GM21825 (cell line): Measurements from ENCODE around the gene FAF2.

Experiments used
- ATAC-seq: cut with Tn5 transposase; IDR thresholded peaks from one replicate; pipeline ENCODE4 v1.9.1; 2021; ENCODE audit warnings: mild to moderate bottlenecking, moderate library complexity; ENCODE audit not compliant: unreplicated experiment

The FAF2 gene

GRCh38 chr5:176529741-176530141 is 81.6 kb downstream of the FAF2 start:
- ATAC-seq = no peak

- no peak for ATAC-seq
Measured at GRCh38 chr5:176530393-176530982, 82.3 kb downstream of the FAF2 start.

GRCh38 chr5:176530983-176531901 is 83.1 kb downstream of the FAF2 start:
- no peak for ATAC-seq

GRCh38 chr5:176531902-176532493 is 83.8 kb downstream of the FAF2 start:
- no peak for ATAC-seq

GRCh38 chr5:176532795-176533194 is 84.6 kb downstream of the FAF2 start:
- ATAC-seq = no peak

- ATAC-seq = no peak
Measured at GRCh38 chr5:176533390-176533789, 85.2 kb downstream of the FAF2 start.

- no peak for ATAC-seq
Measured at GRCh38 chr5:176533894-176534611, 85.9 kb downstream of the FAF2 start.

- ATAC-seq = no peak
Measured at GRCh38 chr5:176534640-176535039, 86.5 kb downstream of the FAF2 start.

GRCh38 chr5:176535101-176535663 is 87.0 kb downstream of the FAF2 start:
- no peak for ATAC-seq

- no peak for ATAC-seq
Measured at GRCh38 chr5:176535664-176536131, 87.5 kb downstream of the FAF2 start.

- ATAC-seq = no peak
Measured at GRCh38 chr5:176536132-176536901, 88.1 kb downstream of the FAF2 start.

- peak; percentile 48 for ATAC-seq
Measured at GRCh38 chr5:176536902-176537553, 88.8 kb downstream of the FAF2 start, which contains the start of gene RNF44. Gene RNF44, minus strand, starts transcription at chr5:176537402. Its CDS starts 4,930 bp downstream, at chr5:176532472.

GRCh38 chr5:176537554-176538229 is 89.5 kb downstream of the FAF2 start:
- ATAC-seq = peak; percentile 55

GRCh38 chr5:176538230-176538988 is 90.2 kb downstream of the FAF2 start:
- no peak for ATAC-seq

- no peak for ATAC-seq
Measured at GRCh38 chr5:176538989-176539384, 90.8 kb downstream of the FAF2 start.

- no peak for ATAC-seq
Measured at GRCh38 chr5:176540476-176540899, 92.3 kb downstream of the FAF2 start.

GRCh38 chr5:176540956-176541337 is 92.8 kb downstream of the FAF2 start:
- no peak for ATAC-seq
